ENCODE measurements around the gene ZBTB7A.
A peak's percentile ranks its signal among the peaks of the same experiment; 100 is the strongest.
"Not testable (repeated sequence)": the region's sequence is repeated elsewhere in the genome, so short reads cannot be mapped to it uniquely, and the experiment has no call there.

ZBTB7A gene

DNA sequence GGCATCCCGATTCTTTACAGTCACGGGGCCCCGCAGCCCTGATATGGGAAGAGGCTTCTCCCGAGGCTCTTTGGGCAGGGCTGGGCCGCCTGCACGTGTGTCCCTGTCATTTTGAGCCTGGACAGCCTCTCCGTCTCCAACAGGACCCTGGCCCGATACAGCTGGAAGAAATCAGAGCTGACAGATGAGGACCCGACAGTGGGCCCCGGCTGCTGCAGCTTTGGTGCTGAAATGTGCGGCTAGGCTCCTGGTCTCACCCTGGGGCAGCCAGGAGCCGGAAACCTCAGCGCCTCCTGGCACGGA is 55.9 kb downstream of the ZBTB7A start:
- H3K4me1 ChIP-seq (ENCODE audit: insufficient read depth, poor library complexity, severe bottlenecking) = peaks cover 7% of the 10 kb centered on the region
- no peak overlapping the region for H3K27ac ChIP-seq (ENCODE audit: poor library complexity, severe bottlenecking)
- TF ChIP-seq, protein P1, sequence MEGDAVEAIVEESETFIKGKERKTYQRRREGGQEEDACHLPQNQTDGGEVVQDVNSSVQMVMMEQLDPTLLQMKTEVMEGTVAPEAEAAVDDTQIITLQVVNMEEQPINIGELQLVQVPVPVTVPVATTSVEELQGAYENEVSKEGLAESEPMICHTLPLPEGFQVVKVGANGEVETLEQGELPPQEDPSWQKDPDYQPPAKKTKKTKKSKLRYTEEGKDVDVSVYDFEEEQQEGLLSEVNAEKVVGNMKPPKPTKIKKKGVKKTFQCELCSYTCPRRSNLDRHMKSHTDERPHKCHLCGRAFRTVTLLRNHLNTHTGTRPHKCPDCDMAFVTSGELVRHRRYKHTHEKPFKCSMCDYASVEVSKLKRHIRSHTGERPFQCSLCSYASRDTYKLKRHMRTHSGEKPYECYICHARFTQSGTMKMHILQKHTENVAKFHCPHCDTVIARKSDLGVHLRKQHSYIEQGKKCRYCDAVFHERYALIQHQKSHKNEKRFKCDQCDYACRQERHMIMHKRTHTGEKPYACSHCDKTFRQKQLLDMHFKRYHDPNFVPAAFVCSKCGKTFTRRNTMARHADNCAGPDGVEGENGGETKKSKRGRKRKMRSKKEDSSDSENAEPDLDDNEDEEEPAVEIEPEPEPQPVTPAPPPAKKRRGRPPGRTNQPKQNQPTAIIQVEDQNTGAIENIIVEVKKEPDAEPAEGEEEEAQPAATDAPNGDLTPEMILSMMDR (IDR thresholded peaks at IDR 0.05; ENCODE audit: poor library complexity, severe bottlenecking) = no peak
- no peaks in the 10 kb centered on the region for H3K9me3 ChIP-seq (ENCODE audit: severe bottlenecking)
- no peak overlapping the region for H3K4me3 ChIP-seq (ENCODE audit: severe bottlenecking)
- DNase-seq (ENCODE audit: low spot score) (no peak), ATAC-seq (ENCODE audit: low read depth) (no peak)
- no peaks in the 10 kb centered on the region for H3K27me3 ChIP-seq (ENCODE audit: insufficient read depth, poor library complexity, severe bottlenecking)
- peaks cover 21% of the 10 kb centered on the region for H3K36me3 ChIP-seq (ENCODE audit: low read depth)

DNA sequence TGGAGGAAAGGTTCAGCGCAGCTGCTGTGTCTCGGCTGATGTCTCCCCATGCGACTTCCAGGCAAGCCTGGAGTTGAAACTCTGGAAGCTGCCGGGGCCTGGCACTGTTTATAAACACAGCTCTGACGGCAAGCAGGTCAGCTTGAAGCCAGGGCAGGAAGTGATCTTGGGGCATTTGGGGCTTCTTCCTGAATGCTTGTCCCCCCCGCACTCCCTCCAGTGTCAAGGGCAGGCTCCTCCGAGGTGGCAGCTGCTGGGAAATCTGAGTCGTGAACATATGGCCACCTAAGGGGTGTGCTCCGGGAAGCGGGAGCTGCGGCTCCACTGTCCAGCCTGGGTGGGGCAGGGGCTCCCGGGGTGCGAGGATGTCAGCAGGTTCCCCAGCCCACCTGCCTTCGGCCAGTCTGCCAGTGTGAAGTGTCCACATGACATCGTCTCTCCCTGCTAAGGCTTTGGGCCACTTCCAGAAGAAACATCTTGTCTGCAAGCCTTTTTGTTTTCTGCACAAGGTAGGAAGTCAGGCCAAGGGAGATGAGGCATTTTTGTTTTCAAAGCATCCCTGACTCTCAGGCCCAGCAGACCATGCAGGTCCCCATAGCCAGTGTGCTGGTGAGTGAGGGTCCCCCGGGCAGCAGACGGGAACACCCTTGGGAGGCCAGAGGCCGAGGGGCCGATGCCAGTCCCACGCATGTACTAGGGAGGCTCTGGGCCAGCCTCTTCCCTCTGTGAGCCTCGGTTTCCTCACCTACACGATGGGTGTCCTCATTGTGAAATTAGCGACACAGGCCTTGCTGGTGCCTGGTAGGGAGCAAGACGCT is 56.5 kb downstream of the ZBTB7A start:
- Histone ChIP-seq H3K36me3 (ENCODE audit: low read depth) (peaks cover 19% of the 10 kb centered on the region), H3K4me3 (ENCODE audit: severe bottlenecking) (no peak overlapping the region), H3K27ac (ENCODE audit: poor library complexity, severe bottlenecking) (no peak overlapping the region), H3K27me3 (ENCODE audit: insufficient read depth, poor library complexity, severe bottlenecking) (no peaks in the 10 kb centered on the region), H3K9me3 (ENCODE audit: severe bottlenecking) (no peaks in the 10 kb centered on the region), H3K4me1 (ENCODE audit: insufficient read depth, poor library complexity, severe bottlenecking) (peaks cover 7% of the 10 kb centered on the region)
- TF ChIP-seq, protein P1 (IDR thresholded peaks at IDR 0.05; ENCODE audit: poor library complexity, severe bottlenecking) = no peak
- DNase-seq (ENCODE audit: low spot score) (no peak), ATAC-seq (ENCODE audit: low read depth) (no peak)

DNA sequence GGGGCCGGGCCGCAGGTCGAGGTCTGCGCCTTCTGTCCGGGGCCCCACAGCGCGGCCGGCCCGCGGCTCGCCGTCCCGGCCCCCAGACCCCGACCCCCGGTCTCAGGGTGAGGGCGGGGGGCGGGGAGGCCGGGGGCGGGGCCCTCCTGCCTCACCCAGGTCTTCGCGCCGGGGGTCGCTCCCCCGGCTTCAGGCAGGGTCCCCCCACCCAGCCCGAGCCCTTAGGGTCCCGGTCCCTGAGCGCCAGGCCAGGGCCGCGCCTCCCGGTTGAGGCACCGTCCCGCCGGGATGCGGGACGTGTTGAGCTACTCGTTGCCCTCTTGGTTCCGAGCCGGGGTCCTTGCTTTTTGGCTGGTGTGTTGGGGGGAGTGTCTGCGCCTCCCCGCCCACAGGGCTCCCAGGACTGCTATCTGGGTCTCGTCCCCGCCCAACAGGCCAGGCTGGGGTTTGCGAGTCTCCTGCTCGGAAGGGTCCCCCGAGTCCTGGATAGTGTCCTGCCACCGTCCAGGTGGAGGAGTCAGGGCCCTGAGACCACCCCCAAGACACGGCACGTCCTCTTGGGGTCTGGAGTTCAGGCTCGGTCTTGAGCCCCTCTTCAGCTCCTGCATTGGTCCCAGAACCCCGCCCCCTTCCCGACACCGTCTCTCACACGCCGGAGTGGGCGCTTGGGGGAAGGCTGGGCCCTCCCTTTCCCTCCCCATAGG is 58.7 kb downstream of the ZBTB7A start:
- peaks cover 7% of the 10 kb centered on the region for H3K4me1 ChIP-seq (ENCODE audit: insufficient read depth, poor library complexity, severe bottlenecking)

DNA sequence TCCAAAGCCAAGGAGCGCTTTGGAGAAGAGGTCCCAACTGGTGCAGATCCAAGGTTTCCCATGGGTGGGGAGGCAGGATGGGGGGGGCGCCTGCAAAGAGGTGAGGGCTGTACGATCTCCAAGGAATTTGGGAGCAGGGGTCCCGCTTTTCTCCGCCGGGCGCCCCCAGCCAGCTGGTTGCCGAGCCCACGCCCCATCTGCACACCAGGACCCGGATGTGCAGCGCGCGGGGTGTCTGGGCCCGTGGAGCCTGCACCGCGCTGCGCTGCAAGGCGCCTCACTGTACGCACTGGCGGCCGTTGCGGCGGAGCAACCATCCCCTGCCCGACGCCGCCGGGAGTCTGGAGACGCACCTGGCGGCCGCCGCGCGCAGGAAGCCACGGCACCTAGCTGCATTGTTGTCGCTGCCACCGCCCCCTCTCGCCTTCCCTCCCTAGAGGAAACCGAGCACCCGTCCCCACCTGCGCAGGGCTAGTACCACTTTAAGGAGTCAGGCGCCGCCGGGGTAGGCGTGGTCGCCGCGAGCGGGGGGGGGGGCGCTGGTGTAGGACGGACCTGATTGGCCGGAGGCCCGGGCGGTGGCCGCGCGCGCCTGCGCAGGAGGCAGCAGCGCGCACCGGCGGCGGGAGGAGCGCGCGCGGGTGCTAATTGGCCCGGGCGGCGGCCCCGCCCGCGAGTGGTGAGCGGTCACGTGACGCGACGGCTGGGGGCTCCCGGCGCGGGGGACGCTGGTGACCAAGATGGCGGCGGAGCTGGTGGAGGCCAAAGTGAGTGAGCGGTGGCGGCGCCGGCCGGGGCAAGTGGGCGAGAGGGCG is 59.5 kb downstream of the ZBTB7A start, which contains the start of gene PIAS4:
Gene PIAS4 (plus strand): TSS at position 716 of the 815 bp plus-strand sequence. CDS start 25 bp downstream, at position 741.
- Histone ChIP-seq H3K4me1 (ENCODE audit: insufficient read depth, poor library complexity, severe bottlenecking) (peaks cover 7% of the 10 kb centered on the region), H3K27ac (ENCODE audit: poor library complexity, severe bottlenecking) (peak within 1 kb of the TSS; percentile 45), H3K36me3 (ENCODE audit: low read depth) (no peaks in the 10 kb centered on the region; the same call in 1 of the 2 replicates), H3K4me3 (ENCODE audit: severe bottlenecking) (peak within 1 kb of the TSS; percentile 88), H3K27me3 (ENCODE audit: insufficient read depth, poor library complexity, severe bottlenecking) (no peaks in the 10 kb centered on the region), H3K9me3 (ENCODE audit: severe bottlenecking) (no peaks in the 10 kb centered on the region)
- ATAC-seq (ENCODE audit: low read depth) = peak; percentile 88
- peak; percentile 86 for DNase-seq (ENCODE audit: low spot score)
- TF ChIP-seq, protein P1 (IDR thresholded peaks at IDR 0.05; ENCODE audit: poor library complexity, severe bottlenecking) = no peak

More for the DNA sequence above, 58.7 kb downstream of the ZBTB7A start:
- no peaks in the 10 kb centered on the region for H3K9me3 ChIP-seq (ENCODE audit: severe bottlenecking)
- H3K27me3 ChIP-seq (ENCODE audit: insufficient read depth, poor library complexity, severe bottlenecking) = no peaks in the 10 kb centered on the region
- peak overlapping the region; percentile 88 for H3K4me3 ChIP-seq (ENCODE audit: severe bottlenecking)
- ATAC-seq (ENCODE audit: low read depth) = no peak
- no peak for DNase-seq (ENCODE audit: low spot score)
- TF ChIP-seq, protein P1 (IDR thresholded peaks at IDR 0.05; ENCODE audit: poor library complexity, severe bottlenecking) = no peak
- peaks cover under 1% of the 10 kb centered on the region for H3K36me3 ChIP-seq (ENCODE audit: low read depth)
- peak overlapping the region; percentile 45 for H3K27ac ChIP-seq (ENCODE audit: poor library complexity, severe bottlenecking)

DNA sequence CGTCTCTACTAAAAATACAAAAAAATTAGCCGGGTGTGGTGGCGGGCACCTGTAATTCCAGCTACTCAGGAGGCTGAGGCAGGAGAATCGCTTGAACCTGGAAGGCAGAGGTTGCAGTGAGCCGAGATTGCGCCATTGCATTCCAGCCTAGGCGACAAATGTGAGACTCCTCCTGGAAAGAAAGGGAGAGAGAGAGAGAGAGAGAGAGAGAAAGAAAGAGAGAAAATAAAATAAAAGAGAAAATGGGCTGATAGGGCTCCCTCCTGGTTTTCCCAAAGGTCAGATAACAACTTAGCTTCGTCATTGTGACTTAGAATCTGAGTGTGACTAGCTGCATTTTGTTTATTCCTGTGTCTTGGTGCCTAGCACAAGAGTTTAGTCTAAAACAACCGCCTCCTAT is 61.3 kb downstream of the ZBTB7A start:
- H3K36me3 ChIP-seq (ENCODE audit: low read depth); H3K4me1 ChIP-seq (ENCODE audit: insufficient read depth, poor library complexity, severe bottlenecking); H3K9me3 ChIP-seq (ENCODE audit: severe bottlenecking); ATAC-seq (ENCODE audit: low read depth); H3K27ac ChIP-seq (ENCODE audit: poor library complexity, severe bottlenecking); DNase-seq (ENCODE audit: low spot score); H3K4me3 ChIP-seq (ENCODE audit: severe bottlenecking); H3K27me3 ChIP-seq (ENCODE audit: insufficient read depth, poor library complexity, severe bottlenecking): not testable (repeated sequence)

DNA sequence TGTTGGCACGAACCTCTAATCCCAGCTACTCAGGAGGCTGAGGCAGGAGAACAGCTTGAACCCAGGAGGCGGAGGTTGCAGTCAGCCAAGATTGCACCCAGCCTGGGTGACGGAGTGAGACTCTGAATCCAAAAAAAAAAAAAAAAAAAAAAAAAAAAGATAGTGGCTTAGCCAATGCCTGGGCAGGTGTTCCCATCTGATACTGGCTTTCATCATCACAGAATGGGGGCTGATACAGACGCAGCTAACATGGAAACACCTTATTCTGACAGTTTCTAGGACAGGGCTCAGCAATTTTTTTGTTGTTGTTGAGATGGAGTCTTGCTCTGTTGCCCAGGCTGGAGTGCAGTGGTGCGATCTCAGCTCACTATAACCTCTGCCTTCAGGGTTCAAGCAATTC is 65.9 kb downstream of the ZBTB7A start:
- not testable (repeated sequence) for H3K36me3 ChIP-seq (ENCODE audit: low read depth); H3K27me3 ChIP-seq (ENCODE audit: insufficient read depth, poor library complexity, severe bottlenecking); DNase-seq (ENCODE audit: low spot score); H3K4me1 ChIP-seq (ENCODE audit: insufficient read depth, poor library complexity, severe bottlenecking); H3K27ac ChIP-seq (ENCODE audit: poor library complexity, severe bottlenecking); H3K9me3 ChIP-seq (ENCODE audit: severe bottlenecking); ATAC-seq (ENCODE audit: low read depth); H3K4me3 ChIP-seq (ENCODE audit: severe bottlenecking)

DNA sequence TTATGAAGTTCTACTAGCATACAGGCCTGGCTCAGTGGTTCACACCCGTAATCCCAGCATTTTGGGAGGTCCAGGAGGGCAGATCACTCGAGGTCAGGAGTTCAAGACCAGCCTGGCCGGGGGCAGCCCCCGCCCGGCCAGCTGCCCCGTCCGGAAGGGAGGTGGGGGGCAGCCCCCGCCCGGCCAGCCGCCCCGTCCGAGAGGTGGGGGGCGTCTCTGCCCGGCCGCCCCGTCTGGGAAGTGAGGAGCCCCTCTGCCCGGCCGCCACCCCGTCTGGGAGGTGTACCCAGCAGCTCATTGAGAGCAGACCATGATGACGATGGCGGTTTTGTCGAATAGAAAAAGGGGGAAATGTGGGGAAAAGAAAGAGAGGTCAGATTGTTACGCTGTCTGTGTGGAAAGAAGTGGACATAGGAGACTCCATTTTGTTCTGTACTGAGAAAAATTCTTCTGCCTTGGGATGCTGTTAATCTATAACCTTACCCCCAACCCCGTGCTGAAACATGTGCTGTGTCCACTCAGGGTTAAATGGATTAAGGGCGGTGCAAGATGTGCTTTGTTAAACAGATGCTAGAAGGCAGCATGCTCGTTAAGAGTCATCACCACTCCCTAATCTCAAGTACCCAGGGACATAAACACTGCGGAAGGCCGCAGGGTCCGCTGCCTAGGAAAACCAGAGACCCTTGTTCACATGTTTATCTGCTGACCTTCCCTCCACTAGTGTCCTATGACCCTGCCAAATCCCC is 67.9 kb downstream of the ZBTB7A start:
- H3K27me3 ChIP-seq (ENCODE audit: insufficient read depth, poor library complexity, severe bottlenecking); ATAC-seq (ENCODE audit: low read depth); H3K27ac ChIP-seq (ENCODE audit: poor library complexity, severe bottlenecking): not testable (repeated sequence)

More for the DNA sequence above, 67.9 kb downstream of the ZBTB7A start:
- DNase-seq (ENCODE audit: low spot score); H3K9me3 ChIP-seq (ENCODE audit: severe bottlenecking); H3K36me3 ChIP-seq (ENCODE audit: low read depth); H3K4me3 ChIP-seq (ENCODE audit: severe bottlenecking); H3K4me1 ChIP-seq (ENCODE audit: insufficient read depth, poor library complexity, severe bottlenecking): not testable (repeated sequence)

Measured in RWPE2 (cell line).